Measurements from ENCODE around the gene CD300H. TPM values are rescaled to one million over a fixed set of nuclear protein-coding genes. Genes with fewer than 3 reads are reported as not detected.
"Not testable (repeated sequence)": the region's sequence is repeated elsewhere in the genome, so short reads cannot be mapped to it uniquely, and the experiment has no call there.

Gene CD300H
- total and polyA plus RNA-seq, 2 donors from 2014 or later = 2.0 TPM; not detected in 1

DNA sequence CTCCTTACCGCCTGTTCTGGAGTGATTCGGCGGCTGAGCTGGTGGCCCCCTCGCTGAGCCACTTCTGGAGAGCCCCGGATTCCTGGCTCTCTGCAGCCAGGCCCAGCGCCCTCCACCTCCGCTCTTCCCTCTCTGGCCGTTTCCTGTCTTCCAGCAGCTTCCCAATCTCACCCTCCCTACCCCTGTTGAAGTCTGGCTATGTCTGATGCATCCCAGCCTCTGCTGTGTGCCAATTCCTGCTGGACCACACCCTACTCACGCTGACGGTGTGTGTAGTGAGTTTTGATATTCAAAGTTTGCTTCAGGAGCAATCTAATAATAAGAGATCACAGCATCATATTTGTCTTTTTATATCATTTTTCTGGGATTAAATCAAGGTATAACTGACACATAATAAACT is 15.3 kb upstream of the CD300H start:
- intact Hi-C loops (cut with DNase I) = no loop called here
- Histone ChIP-seq H3K9ac (ENCODE audit: low read length in 3 of 3) (no peak overlapping the region), H3K9me3 (ENCODE audit: control insufficient read depth in 2 of 3, insufficient read depth in 1 of 3, low read length in 3 of 3) (no peaks in the 10 kb centered on the region), H3K36me3 (ENCODE audit: control insufficient read depth in 2 of 3, insufficient read depth in 3 of 3, low read length in 3 of 3) (no peaks in the 10 kb centered on the region), H3K27me3 (ENCODE audit: control insufficient read depth, insufficient read depth, low read length) (no peaks in the 10 kb centered on the region), H3K4me3 (ENCODE audit: low read length in 3 of 3) (no peak overlapping the region), H3K27ac (ENCODE audit: low read depth in 2 of 2, low read length in 2 of 2) (no peak overlapping the region), H3K4me1 (ENCODE audit: control insufficient read depth in 2 of 3, insufficient read depth in 2 of 3, low read depth in 1 of 3, low read length in 3 of 3) (no peaks in the 10 kb centered on the region)
- TF ChIP-seq, protein P1, sequence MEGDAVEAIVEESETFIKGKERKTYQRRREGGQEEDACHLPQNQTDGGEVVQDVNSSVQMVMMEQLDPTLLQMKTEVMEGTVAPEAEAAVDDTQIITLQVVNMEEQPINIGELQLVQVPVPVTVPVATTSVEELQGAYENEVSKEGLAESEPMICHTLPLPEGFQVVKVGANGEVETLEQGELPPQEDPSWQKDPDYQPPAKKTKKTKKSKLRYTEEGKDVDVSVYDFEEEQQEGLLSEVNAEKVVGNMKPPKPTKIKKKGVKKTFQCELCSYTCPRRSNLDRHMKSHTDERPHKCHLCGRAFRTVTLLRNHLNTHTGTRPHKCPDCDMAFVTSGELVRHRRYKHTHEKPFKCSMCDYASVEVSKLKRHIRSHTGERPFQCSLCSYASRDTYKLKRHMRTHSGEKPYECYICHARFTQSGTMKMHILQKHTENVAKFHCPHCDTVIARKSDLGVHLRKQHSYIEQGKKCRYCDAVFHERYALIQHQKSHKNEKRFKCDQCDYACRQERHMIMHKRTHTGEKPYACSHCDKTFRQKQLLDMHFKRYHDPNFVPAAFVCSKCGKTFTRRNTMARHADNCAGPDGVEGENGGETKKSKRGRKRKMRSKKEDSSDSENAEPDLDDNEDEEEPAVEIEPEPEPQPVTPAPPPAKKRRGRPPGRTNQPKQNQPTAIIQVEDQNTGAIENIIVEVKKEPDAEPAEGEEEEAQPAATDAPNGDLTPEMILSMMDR (IDR thresholded peaks at IDR 0.05; ENCODE audit: borderline replicate concordance, extremely low read depth, insufficient read depth) = no peak
- FAIRE-seq (no peak), DNase-seq (no peak)

DNA sequence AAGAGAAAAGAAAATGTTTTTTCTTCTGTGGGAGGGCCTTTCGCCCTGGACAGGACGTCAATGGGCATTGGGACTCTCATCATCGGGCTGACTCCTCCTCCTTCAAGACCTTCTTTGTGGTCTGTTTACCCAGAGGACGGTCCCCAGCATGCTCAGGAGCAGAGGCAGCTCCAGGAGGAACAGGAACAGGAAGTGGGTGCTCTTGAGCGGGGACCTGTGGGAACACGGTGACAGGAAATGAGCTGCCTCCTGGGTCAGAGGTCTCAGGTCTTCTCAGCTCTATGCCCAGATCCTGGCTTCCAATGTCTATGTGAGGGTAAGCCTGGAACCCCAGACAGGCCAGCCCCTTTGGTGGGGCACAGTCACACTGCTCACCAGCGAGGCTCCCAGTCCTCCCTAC is 12.6 kb upstream of the CD300H start:
- no peak for FAIRE-seq
- intact Hi-C loops (cut with DNase I) = no loop called here

DNA sequence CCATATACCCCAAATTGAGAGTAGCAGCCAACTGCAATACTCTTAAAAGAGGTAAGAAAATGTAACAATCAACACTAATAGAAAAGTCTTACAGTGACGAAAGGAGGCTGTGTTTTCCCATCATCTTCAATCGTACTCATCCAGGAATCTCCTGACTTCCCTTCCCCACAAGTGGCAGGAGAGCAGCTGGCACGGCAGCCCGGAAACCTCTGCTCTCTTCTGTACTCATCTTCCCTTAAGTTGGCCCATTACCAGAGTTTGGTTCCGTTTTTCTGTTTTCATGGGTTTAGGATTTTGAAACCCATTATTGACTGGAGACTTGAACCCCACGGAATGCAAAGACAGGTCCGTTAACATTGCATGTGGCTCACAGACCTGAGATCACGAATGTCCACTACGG is 11.7 kb upstream of the CD300H start:
- FAIRE-seq (no peak), DNase-seq (no peak)
- Histone ChIP-seq H3K4me1 (ENCODE audit: control insufficient read depth in 2 of 3, insufficient read depth in 2 of 3, low read depth in 1 of 3, low read length in 3 of 3) (no peaks in the 10 kb centered on the region), H3K4me3 (ENCODE audit: low read length in 3 of 3) (no peak overlapping the region), H3K9ac (ENCODE audit: low read length in 3 of 3) (no peak overlapping the region), H3K27me3 (ENCODE audit: control insufficient read depth, insufficient read depth, low read length) (no peaks in the 10 kb centered on the region), H3K9me3 (ENCODE audit: control insufficient read depth in 2 of 3, insufficient read depth in 1 of 3, low read length in 3 of 3) (no peaks in the 10 kb centered on the region), H3K36me3 (ENCODE audit: control insufficient read depth in 2 of 3, insufficient read depth in 3 of 3, low read length in 3 of 3) (no peaks in the 10 kb centered on the region), H3K27ac (ENCODE audit: low read depth in 2 of 2, low read length in 2 of 2) (no peak overlapping the region)
- TF ChIP-seq, protein P1 (IDR thresholded peaks at IDR 0.05; ENCODE audit: borderline replicate concordance, extremely low read depth, insufficient read depth) = no peak
- intact Hi-C loops (cut with DNase I) = no loop called here

More for the DNA sequence above, 12.6 kb upstream of the CD300H start:
- DNase-seq = no peak
- Histone ChIP-seq H3K36me3 (ENCODE audit: control insufficient read depth in 2 of 3, insufficient read depth in 3 of 3, low read length in 3 of 3) (no peaks in the 10 kb centered on the region), H3K4me3 (ENCODE audit: low read length in 3 of 3) (no peak overlapping the region), H3K9ac (ENCODE audit: low read length in 3 of 3) (no peak overlapping the region), H3K9me3 (ENCODE audit: control insufficient read depth in 2 of 3, insufficient read depth in 1 of 3, low read length in 3 of 3) (no peaks in the 10 kb centered on the region), H3K4me1 (ENCODE audit: control insufficient read depth in 2 of 3, insufficient read depth in 2 of 3, low read depth in 1 of 3, low read length in 3 of 3) (no peaks in the 10 kb centered on the region), H3K27me3 (ENCODE audit: control insufficient read depth, insufficient read depth, low read length) (no peaks in the 10 kb centered on the region), H3K27ac (ENCODE audit: low read depth in 2 of 2, low read length in 2 of 2) (no peak overlapping the region)
- TF ChIP-seq, protein P1 (IDR thresholded peaks at IDR 0.05; ENCODE audit: borderline replicate concordance, extremely low read depth, insufficient read depth) = no peak

DNA sequence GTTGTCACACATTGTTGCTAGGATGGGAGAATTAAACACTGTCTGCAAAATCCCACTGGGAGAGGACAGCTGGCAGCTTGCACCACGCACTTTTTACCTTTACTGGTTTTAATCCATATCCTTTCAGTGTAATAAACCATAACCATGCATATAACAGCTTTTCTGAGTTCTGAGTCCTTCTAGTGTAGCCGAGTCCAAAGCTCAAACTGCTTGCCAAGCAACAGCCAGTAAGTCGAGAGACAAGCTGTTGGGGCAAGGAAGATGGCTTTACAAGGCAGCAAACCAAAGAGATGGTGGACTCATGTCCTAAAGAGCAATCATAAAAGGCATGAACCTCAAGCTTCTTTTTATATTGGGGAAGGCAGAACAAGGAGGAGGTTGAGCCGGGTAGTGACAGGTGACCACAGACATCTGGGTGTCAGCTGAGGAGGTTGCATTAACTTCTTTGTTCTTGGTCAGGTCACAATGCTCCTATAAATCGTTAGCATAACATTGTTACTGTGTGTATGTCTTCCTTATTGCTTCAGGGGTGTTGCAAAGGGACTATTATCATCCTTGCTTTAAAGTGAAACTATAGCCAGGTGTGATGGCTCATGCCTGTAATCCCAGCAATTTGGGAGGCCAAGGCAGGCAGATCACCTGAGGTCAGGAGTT is 7.3 kb upstream of the CD300H start:
- Histone ChIP-seq H3K4me3 (ENCODE audit: low read length in 3 of 3) (no peak overlapping the region), H3K9me3 (ENCODE audit: control insufficient read depth in 2 of 3, insufficient read depth in 1 of 3, low read length in 3 of 3) (peaks cover 0 to 3% (median 0%) of the 10 kb centered on the region in 3 donors), H3K9ac (ENCODE audit: low read length in 3 of 3) (no peak overlapping the region), H3K4me1 (ENCODE audit: control insufficient read depth in 2 of 3, insufficient read depth in 2 of 3, low read depth in 1 of 3, low read length in 3 of 3) (no peaks in the 10 kb centered on the region), H3K36me3 (ENCODE audit: control insufficient read depth in 2 of 3, insufficient read depth in 3 of 3, low read length in 3 of 3) (no peaks in the 10 kb centered on the region), H3K27me3 (ENCODE audit: control insufficient read depth, insufficient read depth, low read length) (no peaks in the 10 kb centered on the region), H3K27ac (ENCODE audit: low read depth in 2 of 2, low read length in 2 of 2) (no peak overlapping the region)
- TF ChIP-seq, protein P1 (IDR thresholded peaks at IDR 0.05; ENCODE audit: borderline replicate concordance, extremely low read depth, insufficient read depth) = no peak
- intact Hi-C loops (cut with DNase I) = no loop called here
- DNase-seq (no peak), FAIRE-seq (no peak)

DNA sequence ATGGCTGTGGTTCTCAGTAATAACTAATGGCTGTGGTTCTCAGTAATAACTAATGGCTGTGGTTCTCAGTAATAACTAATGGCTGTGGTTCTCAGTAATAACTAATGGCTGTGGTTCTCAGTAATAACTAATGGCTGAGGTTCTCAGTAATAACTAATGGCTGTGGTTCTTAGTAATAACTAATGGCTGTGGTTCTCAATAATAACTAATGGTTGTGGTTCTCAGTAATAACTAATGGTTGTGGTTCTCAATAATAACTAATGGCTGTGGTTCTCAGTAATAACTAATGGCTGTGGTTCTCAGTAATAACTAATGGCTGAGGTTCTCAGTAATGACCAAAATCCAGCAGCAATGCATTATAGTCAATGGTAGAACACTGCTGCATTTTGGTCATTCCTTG is 6.3 kb upstream of the CD300H start:
- FAIRE-seq; H3K36me3 ChIP-seq (ENCODE audit: control insufficient read depth in 2 of 3, insufficient read depth in 3 of 3, low read length in 3 of 3); H3K4me1 ChIP-seq (ENCODE audit: control insufficient read depth in 2 of 3, insufficient read depth in 2 of 3, low read depth in 1 of 3, low read length in 3 of 3); DNase-seq; intact Hi-C loops (cut with DNase I); H3K27me3 ChIP-seq (ENCODE audit: control insufficient read depth, insufficient read depth, low read length); H3K9me3 ChIP-seq (ENCODE audit: control insufficient read depth in 2 of 3, insufficient read depth in 1 of 3, low read length in 3 of 3); H3K9ac ChIP-seq (ENCODE audit: low read length in 3 of 3); H3K27ac ChIP-seq (ENCODE audit: low read depth in 2 of 2, low read length in 2 of 2); H3K4me3 ChIP-seq (ENCODE audit: low read length in 3 of 3): not testable (repeated sequence)

Data from kidney (tissue), 14 donors.